ENCODE measurements around the gene KLRF2. TPM values are rescaled to one million over a fixed set of nuclear protein-coding genes. Genes with fewer than 3 reads are reported as not detected.

The KLRF2 gene
- total and polyA plus RNA-seq, 4 donors = not detected

DNA sequence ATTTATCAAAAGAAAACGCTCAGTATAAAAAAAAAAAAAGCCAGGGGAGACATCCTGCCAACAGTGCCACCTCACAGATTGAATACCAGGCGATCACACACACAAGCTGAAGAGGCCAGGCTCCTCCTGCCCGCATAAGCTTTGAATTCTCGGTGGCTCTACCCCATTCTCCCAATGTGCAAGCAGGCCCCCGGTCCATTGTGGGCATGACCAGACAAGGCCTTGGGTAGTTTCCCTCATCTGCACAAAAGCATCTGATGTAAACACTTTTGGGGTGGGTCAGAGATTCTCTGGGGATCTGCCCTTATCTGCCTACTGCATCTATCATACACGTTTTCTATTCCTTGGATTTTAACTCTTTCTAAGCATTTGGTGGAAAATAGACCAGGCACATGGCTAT lies 16.2 kb downstream of the KLRF2 start:
- H3K36me3 ChIP-seq (ENCODE audit: control insufficient read depth in 4 of 4, insufficient read depth in 3 of 4, low read depth in 1 of 4, low read length in 3 of 4) = no peaks in the 10 kb centered on the region
- no peak overlapping the region for H3K4me3 ChIP-seq (ENCODE audit: low read depth in 1 of 3, low read length in 3 of 3)
- H3K4me1 ChIP-seq (ENCODE audit: control insufficient read depth in 4 of 4, insufficient read depth in 4 of 4, low read length in 3 of 4) = peaks cover 0 to 15% (median 6%) of the 10 kb centered on the region in 4 donors
- no peak overlapping the region for H3K27ac ChIP-seq (ENCODE audit: low read depth in 1 of 2, low read length in 2 of 2)
- peaks cover under 1 to 1% (median under 1%) of the 10 kb centered on the region in 4 donors for H3K9me3 ChIP-seq (ENCODE audit: control insufficient read depth in 4 of 4, low read length in 3 of 4)
- H3K27me3 ChIP-seq (ENCODE audit: control insufficient read depth in 4 of 4, insufficient read depth in 4 of 4, low read length in 3 of 4) = no peaks in the 10 kb centered on the region
- DNase-seq (ENCODE audit: low spot score) = no peak
- no peak overlapping the region for H3K9ac ChIP-seq (ENCODE audit: low read depth in 1 of 2, low read length in 2 of 2)
- TF ChIP-seq FOXA2 (IDR thresholded peaks at IDR 0.05) = no peak
- no peak for TF ChIP-seq JUND (IDR thresholded peaks at IDR 0.05)
- TF ChIP-seq ATF3 (IDR thresholded peaks at IDR 0.05) = no peak
- no peak for TF ChIP-seq FOXA1 (IDR thresholded peaks at IDR 0.05)
- TF ChIP-seq RAD21 (IDR thresholded peaks at IDR 0.05) = no peak
- no peak for TF ChIP-seq HNF4G (IDR thresholded peaks at IDR 0.05)
- no peak for TF ChIP-seq HNF4A (conservative IDR thresholded peaks at IDR 0.05)
- no peak for TF ChIP-seq TAF1 (conservative IDR thresholded peaks at IDR 0.05)
- no peak for TF ChIP-seq CTCF (IDR thresholded peaks at IDR 0.05; ENCODE audit: low read depth, low read length, missing input control)
- no peak for TF ChIP-seq YY1 (IDR thresholded peaks at IDR 0.05)
- TF ChIP-seq, protein P1, sequence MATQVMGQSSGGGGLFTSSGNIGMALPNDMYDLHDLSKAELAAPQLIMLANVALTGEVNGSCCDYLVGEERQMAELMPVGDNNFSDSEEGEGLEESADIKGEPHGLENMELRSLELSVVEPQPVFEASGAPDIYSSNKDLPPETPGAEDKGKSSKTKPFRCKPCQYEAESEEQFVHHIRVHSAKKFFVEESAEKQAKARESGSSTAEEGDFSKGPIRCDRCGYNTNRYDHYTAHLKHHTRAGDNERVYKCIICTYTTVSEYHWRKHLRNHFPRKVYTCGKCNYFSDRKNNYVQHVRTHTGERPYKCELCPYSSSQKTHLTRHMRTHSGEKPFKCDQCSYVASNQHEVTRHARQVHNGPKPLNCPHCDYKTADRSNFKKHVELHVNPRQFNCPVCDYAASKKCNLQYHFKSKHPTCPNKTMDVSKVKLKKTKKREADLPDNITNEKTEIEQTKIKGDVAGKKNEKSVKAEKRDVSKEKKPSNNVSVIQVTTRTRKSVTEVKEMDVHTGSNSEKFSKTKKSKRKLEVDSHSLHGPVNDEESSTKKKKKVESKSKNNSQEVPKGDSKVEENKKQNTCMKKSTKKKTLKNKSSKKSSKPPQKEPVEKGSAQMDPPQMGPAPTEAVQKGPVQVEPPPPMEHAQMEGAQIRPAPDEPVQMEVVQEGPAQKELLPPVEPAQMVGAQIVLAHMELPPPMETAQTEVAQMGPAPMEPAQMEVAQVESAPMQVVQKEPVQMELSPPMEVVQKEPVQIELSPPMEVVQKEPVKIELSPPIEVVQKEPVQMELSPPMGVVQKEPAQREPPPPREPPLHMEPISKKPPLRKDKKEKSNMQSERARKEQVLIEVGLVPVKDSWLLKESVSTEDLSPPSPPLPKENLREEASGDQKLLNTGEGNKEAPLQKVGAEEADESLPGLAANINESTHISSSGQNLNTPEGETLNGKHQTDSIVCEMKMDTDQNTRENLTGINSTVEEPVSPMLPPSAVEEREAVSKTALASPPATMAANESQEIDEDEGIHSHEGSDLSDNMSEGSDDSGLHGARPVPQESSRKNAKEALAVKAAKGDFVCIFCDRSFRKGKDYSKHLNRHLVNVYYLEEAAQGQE (IDR thresholded peaks at IDR 0.05) = no peak
- TF ChIP-seq NR2F2 (IDR thresholded peaks at IDR 0.05) = no peak
- TF ChIP-seq, protein P2, sequence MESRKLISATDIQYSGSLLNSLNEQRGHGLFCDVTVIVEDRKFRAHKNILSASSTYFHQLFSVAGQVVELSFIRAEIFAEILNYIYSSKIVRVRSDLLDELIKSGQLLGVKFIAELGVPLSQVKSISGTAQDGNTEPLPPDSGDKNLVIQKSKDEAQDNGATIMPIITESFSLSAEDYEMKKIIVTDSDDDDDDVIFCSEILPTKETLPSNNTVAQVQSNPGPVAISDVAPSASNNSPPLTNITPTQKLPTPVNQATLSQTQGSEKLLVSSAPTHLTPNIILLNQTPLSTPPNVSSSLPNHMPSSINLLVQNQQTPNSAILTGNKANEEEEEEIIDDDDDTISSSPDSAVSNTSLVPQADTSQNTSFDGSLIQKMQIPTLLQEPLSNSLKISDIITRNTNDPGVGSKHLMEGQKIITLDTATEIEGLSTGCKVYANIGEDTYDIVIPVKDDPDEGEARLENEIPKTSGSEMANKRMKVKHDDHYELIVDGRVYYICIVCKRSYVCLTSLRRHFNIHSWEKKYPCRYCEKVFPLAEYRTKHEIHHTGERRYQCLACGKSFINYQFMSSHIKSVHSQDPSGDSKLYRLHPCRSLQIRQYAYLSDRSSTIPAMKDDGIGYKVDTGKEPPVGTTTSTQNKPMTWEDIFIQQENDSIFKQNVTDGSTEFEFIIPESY (IDR thresholded peaks at IDR 0.05) = no peak
- TF ChIP-seq, protein P3, sequence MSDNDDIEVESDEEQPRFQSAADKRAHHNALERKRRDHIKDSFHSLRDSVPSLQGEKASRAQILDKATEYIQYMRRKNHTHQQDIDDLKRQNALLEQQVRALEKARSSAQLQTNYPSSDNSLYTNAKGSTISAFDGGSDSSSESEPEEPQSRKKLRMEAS (IDR thresholded peaks at IDR 0.05) = no peak
- no peak for TF ChIP-seq EGR1 (IDR thresholded peaks at IDR 0.05; ENCODE audit: low read depth in 2 of 2)
- TF ChIP-seq SP1 (IDR thresholded peaks at IDR 0.05) = no peak
- no peak for TF ChIP-seq GABPA (IDR thresholded peaks at IDR 0.05 in 1 of 2, conservative IDR thresholded peaks at IDR 0.05 in 1 of 2)
- no peak for TF ChIP-seq RXRA (IDR thresholded peaks at IDR 0.05)
- 88% methylated on average over 6 of the region's 6 CpGs for WGBS
